ENCODE data around the gene CDH16.
"Not testable (repeated sequence)": the region's sequence is repeated elsewhere in the genome, so short reads cannot be mapped to it uniquely, and the experiment has no call there.

CDH16 gene, protein sequence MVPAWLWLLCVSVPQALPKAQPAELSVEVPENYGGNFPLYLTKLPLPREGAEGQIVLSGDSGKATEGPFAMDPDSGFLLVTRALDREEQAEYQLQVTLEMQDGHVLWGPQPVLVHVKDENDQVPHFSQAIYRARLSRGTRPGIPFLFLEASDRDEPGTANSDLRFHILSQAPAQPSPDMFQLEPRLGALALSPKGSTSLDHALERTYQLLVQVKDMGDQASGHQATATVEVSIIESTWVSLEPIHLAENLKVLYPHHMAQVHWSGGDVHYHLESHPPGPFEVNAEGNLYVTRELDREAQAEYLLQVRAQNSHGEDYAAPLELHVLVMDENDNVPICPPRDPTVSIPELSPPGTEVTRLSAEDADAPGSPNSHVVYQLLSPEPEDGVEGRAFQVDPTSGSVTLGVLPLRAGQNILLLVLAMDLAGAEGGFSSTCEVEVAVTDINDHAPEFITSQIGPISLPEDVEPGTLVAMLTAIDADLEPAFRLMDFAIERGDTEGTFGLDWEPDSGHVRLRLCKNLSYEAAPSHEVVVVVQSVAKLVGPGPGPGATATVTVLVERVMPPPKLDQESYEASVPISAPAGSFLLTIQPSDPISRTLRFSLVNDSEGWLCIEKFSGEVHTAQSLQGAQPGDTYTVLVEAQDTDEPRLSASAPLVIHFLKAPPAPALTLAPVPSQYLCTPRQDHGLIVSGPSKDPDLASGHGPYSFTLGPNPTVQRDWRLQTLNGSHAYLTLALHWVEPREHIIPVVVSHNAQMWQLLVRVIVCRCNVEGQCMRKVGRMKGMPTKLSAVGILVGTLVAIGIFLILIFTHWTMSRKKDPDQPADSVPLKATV

DNA sequence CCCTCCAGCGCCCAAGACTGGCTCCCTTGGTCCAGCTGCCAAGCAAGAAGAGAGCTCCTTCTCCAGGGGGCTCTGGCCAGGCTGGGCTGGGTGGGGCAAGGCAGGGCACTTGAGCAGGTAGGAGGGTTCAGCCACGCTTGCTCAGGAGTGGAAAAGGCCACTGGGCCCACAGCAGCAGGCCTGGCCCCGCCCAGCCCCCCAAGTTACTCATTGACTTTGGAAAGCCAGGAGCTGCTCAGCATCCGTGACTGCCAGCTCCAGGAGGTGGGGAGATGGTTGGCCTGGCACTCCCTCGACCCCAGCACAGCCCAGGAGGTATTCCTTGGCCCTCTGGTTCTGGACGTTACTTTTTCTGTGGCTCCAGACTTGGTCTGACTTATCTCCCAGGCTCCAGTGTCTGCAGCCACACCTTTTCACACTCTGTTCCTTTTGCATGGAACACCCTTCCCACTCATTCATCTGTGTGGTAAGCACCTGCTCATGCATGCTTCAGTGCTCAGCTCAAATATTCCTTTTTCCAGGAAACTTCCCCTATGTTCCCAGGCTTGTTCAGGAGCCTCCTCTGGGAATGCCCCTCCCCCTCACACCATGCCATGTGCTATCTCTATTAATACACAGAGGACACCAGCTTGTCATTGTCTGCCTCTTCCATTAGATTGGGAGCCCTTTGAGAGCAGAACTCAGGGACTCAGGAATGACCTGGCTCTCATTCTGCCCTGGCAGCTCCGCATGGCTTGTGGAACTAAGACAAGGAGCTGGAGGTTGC is at the start of gene CDH16:
CDH16 (minus strand) TSS at position 83 of the 766 bp plus-strand sequence. CDS start 820 bp downstream, outside the sequence.
- no peak for DNase-seq (ENCODE audit: extremely low read depth in 1 of 2, low read depth in 1 of 2)

DNA sequence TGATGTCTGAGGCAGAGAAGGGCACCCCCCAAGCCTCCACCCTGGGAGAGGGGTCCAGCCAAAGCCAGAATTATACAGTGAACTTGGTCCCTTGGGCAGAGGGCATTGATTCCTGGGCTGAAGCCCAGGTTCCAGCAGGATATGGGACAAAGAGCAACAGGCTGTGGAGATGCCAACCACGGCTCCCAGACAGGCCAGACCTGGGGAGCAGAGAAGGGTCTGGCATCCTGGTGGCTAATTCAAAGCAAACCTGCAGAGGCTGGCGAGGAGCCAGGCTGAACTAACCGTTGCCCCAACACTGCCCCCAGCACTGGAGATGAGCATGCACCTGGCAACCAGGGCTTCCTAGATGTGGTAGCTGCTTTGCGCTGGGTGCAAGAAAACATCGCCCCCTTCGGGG is 45.4 kb upstream of the CDH16 start:
- DNase-seq (ENCODE audit: extremely low read depth in 1 of 2, low read depth in 1 of 2), result no peak

DNA sequence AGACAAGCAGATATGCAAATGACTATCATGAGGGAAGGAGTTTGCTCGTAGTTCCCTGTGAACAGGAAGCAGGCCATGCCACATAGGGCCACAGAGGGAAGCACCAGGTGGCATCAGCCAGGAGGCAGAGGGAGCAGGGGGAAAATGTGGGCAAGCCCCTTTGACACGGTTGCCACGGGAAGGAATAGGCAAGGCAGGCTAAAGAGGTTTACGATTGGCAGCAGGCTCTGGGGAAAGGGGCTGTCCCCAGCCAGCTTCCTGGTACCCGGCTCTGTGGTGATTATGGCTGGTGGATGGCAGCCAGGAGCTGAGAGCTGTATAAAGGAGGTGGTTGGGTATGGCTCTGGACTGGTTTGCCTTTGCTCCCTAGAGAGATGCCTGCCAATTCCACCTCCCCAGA is 43.2 kb upstream of the CDH16 start:
- no peak for DNase-seq (ENCODE audit: extremely low read depth in 1 of 2, low read depth in 1 of 2)

DNA sequence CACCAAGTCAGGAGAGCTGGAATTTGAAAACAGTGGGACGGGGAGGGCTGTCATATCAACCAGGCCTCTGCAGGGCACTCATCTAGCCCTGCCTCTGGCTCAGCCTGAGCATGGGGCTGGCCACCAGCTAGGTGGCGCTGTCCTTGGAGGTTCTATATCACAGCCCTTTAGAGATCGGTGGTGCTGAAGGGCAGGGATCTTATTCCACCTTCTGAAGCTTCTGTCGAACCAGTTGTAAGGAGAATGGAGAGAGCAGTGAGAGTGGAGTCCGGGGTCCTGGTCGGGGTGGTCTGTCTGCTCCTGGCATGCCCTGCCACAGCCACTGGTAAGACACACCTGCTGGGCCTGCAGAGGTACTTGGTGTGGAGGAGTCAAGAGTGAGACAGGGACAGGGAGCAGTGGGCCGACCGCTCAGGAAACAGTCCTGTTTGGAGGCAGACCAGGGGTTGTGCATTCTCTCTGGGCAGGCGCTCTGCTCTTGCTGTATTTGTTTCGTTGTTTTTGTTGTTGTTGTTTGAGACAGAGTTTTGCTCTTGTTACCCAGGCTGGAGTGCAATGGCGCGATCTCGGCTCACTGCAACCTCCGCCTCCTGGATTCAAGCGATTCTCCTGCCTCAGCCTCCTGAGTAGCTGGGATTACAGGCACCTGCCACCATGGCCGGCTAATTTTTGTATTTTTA is 42.5 kb upstream of the CDH16 start, which contains the start of gene CES3:
CES3 (plus strand) TSS at position 202 of the 680 bp plus-strand sequence; CDS start at position 244, 42 bp downstream.
- peak in 1 of 2 donors; percentile 61 for DNase-seq (ENCODE audit: extremely low read depth in 1 of 2, low read depth in 1 of 2)

DNA sequence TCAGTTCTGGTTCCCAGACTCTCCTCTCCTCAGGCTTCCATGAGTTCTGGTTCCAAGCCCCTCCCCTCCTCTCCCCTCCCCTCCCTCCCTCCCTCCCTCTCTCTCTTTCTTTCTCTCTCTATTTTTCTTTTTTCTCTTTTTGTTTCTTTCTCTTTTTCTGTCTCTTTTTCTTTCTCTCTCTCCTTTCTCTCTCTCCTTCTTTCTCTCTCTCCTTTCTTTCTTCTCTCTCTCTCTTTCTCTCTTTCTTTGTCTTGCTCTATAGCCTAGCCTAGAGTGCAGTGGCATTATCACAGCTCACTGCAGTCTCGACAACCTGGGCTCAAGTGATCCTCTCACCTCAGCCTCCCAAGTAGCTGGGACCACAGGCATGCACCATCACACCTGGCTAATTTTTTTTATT is 41.6 kb upstream of the CDH16 start:
- no peak for DNase-seq (ENCODE audit: extremely low read depth in 1 of 2, low read depth in 1 of 2)

DNA sequence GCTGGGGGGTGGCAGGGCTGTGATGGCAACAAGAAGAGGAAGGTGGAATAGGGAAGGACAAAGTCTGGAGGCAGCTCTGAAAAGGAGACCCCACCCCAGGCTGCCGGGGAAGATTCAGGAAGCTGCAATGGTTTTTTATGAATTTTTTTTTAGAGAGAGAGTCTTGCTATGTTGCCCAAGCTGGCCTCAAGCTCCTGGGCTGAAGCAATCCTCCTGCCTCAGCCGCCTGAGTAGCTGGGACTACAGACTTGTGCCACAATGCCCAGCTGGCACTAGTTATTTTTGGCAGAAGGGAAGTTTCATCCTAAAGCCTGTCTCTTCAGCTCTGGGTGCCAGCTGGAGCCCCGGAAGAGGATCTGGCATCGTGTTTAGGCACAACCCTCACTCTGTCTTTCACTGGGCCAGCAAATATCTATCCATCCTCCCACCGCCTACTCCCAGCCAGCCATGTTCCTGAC is 41.0 kb upstream of the CDH16 start:
- no peak for DNase-seq (ENCODE audit: extremely low read depth in 1 of 2, low read depth in 1 of 2)

DNA sequence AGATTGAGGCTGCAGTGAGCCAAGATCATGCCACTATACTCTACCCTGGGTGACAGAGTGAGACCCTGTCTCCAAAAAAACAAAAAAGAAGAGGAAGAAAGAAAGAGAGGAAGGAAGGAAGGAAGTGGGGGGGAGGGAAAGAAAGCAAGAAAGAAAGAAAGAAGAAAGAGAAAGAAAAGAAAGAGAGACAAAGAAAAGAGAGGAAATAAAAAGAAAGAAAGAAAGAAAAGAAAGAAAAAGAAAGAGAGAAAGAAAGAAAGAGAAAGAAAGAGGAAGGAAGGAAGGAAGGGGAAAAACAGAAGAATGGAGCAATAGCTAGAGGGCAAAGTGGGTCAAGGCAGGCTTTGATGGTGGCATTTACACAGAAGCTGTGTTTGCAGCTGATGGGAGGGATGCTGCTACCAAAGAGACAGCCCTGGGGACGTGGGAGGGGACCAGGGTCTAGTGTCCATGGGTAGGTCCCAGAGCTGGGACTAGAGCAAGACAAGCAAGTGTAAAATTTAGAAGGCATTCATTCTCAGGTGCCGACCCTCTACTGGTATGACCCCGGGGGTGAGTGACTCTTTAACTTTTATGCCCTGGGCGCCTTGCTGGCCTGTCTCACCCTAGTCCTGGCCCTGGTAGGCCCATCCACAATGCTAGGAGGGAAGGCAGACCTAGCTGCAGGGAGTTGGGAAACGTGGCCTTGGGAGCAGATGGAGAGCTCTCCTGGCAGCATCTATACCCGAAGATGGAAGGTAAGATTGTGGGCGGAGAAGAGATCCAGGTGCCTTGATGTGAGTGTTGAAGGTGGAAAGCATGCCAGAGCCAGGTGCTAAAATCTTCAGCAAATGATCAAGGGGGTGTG is 40.4 kb upstream of the CDH16 start:
- no peak for DNase-seq (ENCODE audit: extremely low read depth in 1 of 2, low read depth in 1 of 2)

DNA sequence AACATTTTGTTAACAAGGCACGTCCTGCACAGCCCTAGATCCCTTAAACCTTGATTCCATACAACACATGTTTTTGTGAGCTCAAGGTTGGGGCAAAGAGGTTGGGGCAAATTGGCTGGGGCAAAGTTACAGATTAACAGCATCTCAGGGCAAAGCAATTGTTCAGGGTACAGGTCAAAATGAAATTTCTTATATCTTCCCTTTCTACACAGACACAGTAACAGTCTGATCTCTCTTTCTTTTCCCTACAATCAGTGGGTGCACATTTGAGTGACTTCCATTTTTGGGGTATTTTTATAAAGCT is 37.4 kb upstream of the CDH16 start:
- DNase-seq (ENCODE audit: extremely low read depth in 1 of 2, low read depth in 1 of 2), result not testable (repeated sequence)

DNA sequence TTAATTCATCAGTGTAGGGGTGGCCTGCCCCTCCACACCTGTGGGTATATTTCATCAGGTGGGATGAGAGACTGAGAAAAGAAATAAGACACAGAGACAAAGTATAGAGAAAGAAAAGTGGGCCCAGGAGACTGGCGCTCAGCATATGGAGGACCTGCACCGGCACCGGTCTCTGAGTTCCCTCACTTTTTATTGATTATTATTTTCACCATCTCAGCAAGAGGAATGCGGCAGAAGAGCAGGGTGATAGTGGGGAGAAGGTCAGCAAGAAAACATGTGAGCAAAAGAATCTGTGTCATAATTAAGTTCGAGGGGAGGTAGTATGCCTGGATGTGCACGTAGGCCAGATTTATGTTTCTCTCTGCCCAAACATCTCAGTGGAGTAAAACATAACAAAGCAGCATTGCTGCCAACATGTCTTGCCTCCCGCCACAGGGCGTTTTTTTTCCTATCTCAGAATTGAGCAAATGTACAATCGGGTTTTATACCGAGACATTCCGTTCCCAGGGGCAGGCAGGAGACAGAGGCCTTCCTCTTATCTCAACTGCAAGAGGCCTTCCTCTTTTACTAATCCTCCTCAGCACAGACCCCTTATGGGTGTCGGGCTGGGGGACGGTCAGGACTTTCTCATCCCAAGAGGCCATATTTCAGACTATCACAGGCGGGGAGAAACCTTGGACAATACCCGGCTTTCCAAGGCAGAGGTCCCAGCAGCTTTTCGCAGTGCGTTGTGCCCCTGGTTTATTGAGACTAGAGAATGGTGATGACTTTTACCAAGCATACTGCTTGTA is 36.9 kb upstream of the CDH16 start:
- DNase-seq (ENCODE audit: extremely low read depth in 1 of 2, low read depth in 1 of 2), result not testable (repeated sequence)

DNA sequence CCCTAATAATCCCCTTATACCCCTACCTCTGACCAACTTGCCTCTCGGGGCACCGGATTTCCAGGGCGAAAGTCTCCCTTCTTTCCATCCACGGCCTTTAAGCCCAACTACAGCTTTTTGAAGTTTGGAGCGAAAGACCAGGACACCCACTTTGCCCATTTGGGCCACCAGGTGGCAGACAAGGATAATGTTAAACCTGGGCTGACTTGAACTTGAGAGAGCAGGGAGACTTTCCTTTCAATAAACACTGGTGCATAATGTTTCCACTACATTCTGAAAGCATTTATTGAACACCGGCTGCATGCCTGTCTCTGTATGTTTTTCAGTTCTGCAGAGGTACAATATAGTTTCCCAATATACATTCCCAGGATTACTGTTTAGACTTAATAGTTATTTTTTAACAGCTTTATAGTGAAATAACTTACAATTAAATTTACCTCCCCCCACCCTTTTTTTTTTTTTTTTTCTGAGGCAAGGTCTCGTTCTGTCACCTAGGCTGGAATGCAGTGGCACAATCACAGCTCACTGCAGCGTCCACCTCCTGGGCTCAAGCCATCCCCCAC is 35.5 kb upstream of the CDH16 start:
- DNase-seq (ENCODE audit: extremely low read depth in 1 of 2, low read depth in 1 of 2), result peak in 1 of 2 donors; percentile 55

DNA sequence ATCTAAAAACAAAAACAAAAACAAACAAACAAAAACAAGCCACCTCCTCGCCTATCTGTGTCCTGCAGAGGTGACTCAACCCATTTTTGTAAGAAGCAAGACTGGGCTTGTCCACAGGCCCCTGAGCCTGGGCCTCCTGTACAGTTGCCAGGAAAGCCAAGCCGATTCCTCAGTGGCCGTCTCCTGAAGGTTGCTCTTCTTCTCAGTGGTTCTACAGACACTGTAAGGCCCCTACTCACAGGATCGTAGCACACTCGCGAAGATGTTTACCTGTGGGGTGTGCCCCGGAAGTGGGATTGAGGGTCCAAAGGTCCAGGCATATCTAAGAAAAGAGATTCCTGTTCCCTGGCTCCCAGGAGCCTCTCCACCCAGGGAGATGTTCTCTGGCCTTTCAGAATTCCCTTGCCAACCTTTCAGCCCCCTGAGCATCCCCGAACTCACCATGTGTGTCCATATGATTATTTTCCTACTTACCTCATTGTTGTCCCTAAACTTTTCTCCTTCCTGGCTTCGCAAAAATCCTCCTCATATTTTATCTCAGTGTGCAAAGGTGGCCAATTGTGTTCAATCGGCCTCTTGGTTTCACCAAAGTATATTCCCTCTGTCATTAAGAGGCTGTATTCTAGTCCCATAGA is 34.9 kb upstream of the CDH16 start:
- DNase-seq (ENCODE audit: extremely low read depth in 1 of 2, low read depth in 1 of 2), result no peak

DNA sequence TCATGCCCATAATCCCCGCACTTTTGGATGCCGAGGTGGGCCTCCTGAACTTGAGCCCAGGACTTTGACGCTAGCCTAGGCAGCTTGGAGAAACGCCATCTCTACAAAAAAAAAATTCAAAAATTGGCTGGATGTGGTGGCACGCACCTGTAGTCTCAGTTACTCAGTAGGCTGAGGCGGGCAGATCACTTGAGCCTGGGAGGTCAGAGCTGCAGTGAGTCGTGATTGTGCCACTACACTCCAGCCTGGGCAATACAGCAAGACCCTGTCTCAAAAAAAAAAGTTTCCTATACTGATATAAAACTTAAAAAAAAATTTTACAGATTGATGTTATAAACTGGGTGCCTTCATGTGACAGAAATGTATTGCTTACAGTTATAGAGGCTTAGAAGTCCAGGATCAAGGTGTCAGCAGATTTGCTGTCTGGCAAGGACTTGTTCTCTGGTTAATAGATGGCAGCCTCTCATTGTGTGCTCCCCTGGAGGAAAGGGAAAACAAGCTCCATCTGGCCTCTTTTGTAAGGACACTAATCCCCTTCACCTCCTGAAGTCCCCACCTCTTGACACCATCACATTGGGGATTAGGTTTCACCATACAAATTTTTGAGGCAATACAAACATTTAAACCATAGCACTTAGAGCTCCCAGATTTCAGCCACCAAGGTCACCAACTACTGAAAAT is 33.9 kb upstream of the CDH16 start:
- DNase-seq (ENCODE audit: extremely low read depth in 1 of 2, low read depth in 1 of 2), result no peak

DNA sequence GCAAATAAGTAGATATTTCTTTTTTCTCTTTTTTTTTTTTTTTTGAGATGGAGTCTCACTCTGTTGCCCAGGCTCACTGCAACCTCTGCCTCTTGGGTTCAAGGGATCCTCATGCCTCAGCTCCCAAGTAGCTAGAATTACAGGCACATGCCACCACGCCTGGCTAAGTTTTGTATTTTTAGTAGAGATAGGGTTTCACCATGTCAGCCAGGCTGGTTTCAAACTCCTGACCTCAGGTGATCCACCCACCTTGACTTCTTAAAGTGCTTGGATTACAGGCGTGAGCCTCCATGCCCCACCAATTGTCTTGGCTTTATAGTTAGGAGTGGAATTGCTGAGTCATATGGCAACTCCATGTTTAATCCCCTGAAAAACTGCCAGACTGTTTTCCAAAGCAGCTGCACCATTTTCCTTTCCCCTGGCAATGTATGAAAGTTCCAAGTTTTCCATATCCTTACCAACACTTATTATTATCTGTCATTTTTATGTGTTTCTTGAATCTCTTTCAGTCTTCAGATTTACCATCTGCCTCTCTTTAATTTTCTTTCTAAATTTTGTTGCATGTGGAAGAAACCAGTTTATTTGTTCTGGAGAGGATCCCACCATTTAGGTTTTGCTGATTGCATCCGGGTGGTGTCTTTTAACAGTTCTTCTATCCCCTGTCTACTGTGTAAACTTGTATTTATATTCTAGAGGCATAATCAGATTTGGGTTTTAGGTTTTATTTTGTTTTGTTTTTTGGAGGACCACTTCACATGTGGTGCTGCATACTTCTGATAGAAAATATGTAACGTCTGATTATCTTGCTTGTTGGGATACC is 32.5 kb upstream of the CDH16 start:
- no peak for DNase-seq (ENCODE audit: extremely low read depth in 1 of 2, low read depth in 1 of 2)

DNA sequence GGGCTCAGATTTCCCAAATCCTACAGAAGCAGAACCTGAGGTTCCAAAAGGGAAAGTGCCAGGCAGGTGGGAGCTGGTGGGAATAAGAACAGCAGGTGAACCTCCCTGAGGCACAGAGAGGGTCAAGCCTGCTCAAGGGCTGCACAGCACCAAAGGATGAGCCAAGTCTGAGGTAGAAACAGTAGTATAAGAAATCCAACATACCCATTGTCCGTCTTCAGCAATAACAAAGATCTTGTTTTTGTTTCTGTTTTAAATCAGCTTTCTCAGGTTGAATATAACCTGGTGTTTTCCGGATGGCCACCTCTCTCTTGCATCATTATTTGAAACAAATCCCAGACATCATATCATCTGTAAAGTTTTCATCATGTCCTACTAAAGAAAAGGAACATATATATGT is 31.8 kb upstream of the CDH16 start:
- DNase-seq (ENCODE audit: extremely low read depth in 1 of 2, low read depth in 1 of 2), result no peak

DNA sequence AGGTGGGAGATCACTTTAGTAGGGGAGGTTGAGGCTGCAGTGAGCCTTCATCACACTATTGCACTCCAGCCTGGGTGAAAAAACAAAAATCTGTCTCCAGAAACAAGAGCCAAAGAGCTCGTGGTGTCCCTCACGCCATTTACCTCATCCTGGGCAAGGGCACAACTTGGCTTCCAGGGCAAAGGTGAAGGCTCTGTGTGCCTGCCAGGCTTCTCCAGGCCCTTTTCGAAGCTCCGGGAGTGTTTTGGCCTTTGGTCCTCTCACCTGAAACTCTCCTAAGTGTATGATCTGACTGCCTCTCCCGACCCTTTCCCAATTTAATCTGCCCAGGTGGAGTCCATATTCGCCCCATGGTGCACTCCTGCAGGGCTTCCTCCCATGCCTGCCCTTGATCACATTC is 30.8 kb upstream of the CDH16 start:
- DNase-seq (ENCODE audit: extremely low read depth in 1 of 2, low read depth in 1 of 2), result no peak

DNA sequence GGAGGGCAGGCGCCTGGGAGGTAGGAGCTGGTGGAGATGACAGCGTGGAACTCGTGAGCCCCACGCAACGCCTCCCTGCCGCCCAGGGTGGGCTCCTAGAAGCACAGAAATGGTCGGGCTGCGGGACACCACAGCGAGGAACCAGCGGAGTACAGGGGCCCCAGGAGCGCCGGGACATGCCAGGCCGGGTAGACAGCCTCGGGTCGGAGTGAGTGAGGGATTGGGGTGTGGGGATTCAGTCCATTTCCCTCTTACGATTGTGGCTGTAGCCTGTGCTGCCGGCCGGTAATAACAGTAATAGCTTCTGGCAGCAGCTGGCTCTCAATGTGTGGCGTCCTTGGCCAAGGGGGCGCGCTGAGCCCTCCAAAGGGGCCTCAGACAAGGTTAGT is 30.1 kb upstream of the CDH16 start:
- no peak for DNase-seq (ENCODE audit: extremely low read depth in 1 of 2, low read depth in 1 of 2)

Data from stimulated activated CD8-positive, alpha-beta memory T cell treated with anti-CD3 and anti-CD28 coated beads, Interleukin-7, amount 100 ng/mL, for 48 hours (primary cell).